ENCODE results near the gene XPC. TPM values are rescaled to one million over a fixed set of nuclear protein-coding genes. Genes with fewer than 3 reads are reported as not detected.

The XPC gene
- total RNA-seq, 2 donors from 2014 or later, result 33.2 to 34.9 TPM

GRCh38 chr3:14140668-14141067, 37.7 kb downstream of the XPC start:
- Histone ChIP-seq H3K27ac (no peak overlapping the region), H3K4me1 (peaks cover 21% of the 10 kb centered on the region)
- intact Hi-C loops (cut with DNase I), result no loop called here

GRCh38 chr3:14139771-14140170, 38.6 kb downstream of the XPC start:
- Histone ChIP-seq H3K4me3 (no peak overlapping the region), H3K27me3 (no peaks in the 10 kb centered on the region), H3K36me3 (replicated peaks in 1 of 2; ENCODE audit: insufficient read depth in 1 of 2, low read depth in 2 of 2) (peaks cover 0 to 17% of the 10 kb centered on the region in 2 donors), H3K4me1 (peaks cover 12% of the 10 kb centered on the region), H3K9me3 (no peaks in the 10 kb centered on the region), H3K27ac (no peak overlapping the region)
- no peak for TF ChIP-seq CTCF (IDR thresholded peaks at IDR 0.05)
- DNase-seq (no peak), ATAC-seq (no peak)
- WGBS, 2 donors, result 75 to 87% methylated on average over 2 to 5 of the region's 5 CpGs
- intact Hi-C loops (cut with DNase I), result no loop called here

More at GRCh38 chr3:14140668-14141067, 37.7 kb downstream of the XPC start:
- peaks cover 0 to 11% of the 10 kb centered on the region in 2 donors for H3K36me3 ChIP-seq (replicated peaks in 1 of 2; ENCODE audit: insufficient read depth in 1 of 2, low read depth in 2 of 2)
- no peaks in the 10 kb centered on the region for H3K9me3 ChIP-seq
- no peak for TF ChIP-seq POLR2A (IDR thresholded peaks at IDR 0.05)
- TF ChIP-seq CTCF (IDR thresholded peaks at IDR 0.05), result no peak
- ATAC-seq (no peak), DNase-seq (no peak)
- 75 to 92% methylated on average over 1 to 2 of the region's 2 CpGs for WGBS, 2 donors
- H3K4me3 ChIP-seq, result no peak overlapping the region
- H3K27me3 ChIP-seq, result no peaks in the 10 kb centered on the region

- DNase-seq, result no peak
- Histone ChIP-seq H3K4me1 (peaks cover 5% of the 10 kb centered on the region), H3K9me3 (no peaks in the 10 kb centered on the region), H3K27ac (no peak overlapping the region), H3K27me3 (no peaks in the 10 kb centered on the region), H3K4me3 (no peak overlapping the region), H3K36me3 (replicated peaks in 1 of 2; ENCODE audit: insufficient read depth in 1 of 2, low read depth in 2 of 2) (peaks cover 0 to 20% of the 10 kb centered on the region in 2 donors)
- TF ChIP-seq POLR2A (IDR thresholded peaks at IDR 0.05), result no peak
- TF ChIP-seq CTCF (IDR thresholded peaks at IDR 0.05), result no peak
- WGBS, 2 donors, result 87 to 91% methylated on average over 11 to 14 of the region's 14 CpGs
- intact Hi-C loops (cut with DNase I), result no loop called here
- ATAC-seq, result no peak
Observed at GRCh38 chr3:14138878-14139655, 39.3 kb downstream of the XPC start.

GRCh38 chr3:14138109-14138877, 40.1 kb downstream of the XPC start:
- Histone ChIP-seq H3K4me1 (no peaks in the 10 kb centered on the region), H3K27ac (no peak overlapping the region), H3K27me3 (no peaks in the 10 kb centered on the region), H3K36me3 (replicated peaks in 1 of 2; ENCODE audit: insufficient read depth in 1 of 2, low read depth in 2 of 2) (peaks cover 0 to 26% of the 10 kb centered on the region in 2 donors), H3K9me3 (no peaks in the 10 kb centered on the region), H3K4me3 (no peak overlapping the region)
- 89 to 91% methylated on average over 16 of the region's 16 CpGs for WGBS, 2 donors
- ATAC-seq (no peak), DNase-seq (no peak)
- no peak for TF ChIP-seq POLR2A (IDR thresholded peaks at IDR 0.05)
- intact Hi-C loops (cut with DNase I), result no loop called here

- no peak for DNase-seq
- intact Hi-C loops (cut with DNase I), result no loop called here
- H3K4me1 ChIP-seq, result no peaks in the 10 kb centered on the region
- WGBS, 2 donors, result 63 to 66% methylated on average over 3 of the region's 3 CpGs
- no peaks in the 10 kb centered on the region for H3K9me3 ChIP-seq
- no peak overlapping the region for H3K4me3 ChIP-seq
- peaks cover 0 to 34% of the 10 kb centered on the region in 2 donors for H3K36me3 ChIP-seq (replicated peaks in 1 of 2; ENCODE audit: insufficient read depth in 1 of 2, low read depth in 2 of 2)
- no peak for TF ChIP-seq CTCF (IDR thresholded peaks at IDR 0.05)
- TF ChIP-seq POLR2A (IDR thresholded peaks at IDR 0.05), result no peak
- no peak for ATAC-seq
- no peaks in the 10 kb centered on the region for H3K27me3 ChIP-seq
- no peak overlapping the region for H3K27ac ChIP-seq
Observed at GRCh38 chr3:14137445-14137844, 41.0 kb downstream of the XPC start.
